NK-92 (cell line): Measurements from ENCODE around the gene CABP2.
"Not testable (repeated sequence)": the region's sequence is repeated elsewhere in the genome, so short reads cannot be mapped to it uniquely, and the experiment has no call there.

Source experiments
- DNase-seq: peaks from one replicate; lab custom pipeline; 2025; ENCODE audit not compliant: unreplicated experiment; lab: John Stamatoyannopoulos, UW

CABP2 gene

DNA sequence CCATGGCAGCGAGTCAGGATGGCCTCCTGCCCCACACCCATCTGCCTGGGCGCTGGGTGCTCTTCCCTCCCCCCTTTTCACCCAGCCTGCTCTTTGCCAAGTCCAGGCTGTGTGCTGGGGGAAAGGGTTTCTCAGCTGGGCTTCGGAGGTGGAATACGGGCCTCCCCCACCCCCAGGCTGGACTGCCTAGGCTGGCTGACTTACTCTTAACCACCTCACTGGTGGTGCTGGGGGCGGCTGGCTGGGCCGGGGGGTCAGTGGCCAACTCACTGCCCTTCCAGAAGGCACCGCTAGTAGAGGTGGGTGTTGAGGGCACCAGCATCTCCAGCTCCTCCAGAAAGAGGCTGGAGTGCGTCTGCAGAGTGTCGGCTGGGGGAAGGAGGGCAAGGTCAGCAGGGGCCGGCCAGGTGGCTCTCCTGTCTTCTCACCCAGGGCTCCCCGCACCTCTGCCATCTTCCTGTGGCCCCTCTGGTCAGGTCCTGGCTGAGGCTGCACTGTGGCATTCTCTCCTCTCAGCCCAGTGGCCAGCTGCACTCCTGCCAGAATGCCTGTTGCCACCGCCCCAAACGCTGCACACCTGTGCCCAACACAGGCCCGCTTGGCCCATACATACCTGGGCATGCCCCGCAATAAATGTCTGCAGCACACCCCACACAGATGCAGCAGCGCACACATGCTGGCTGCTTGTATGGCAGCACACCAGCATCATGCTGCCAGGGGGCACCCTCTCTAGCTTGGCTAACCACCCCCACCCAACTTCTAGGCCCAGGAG lies 27.8 kb downstream of the CABP2 start:
- DNase-seq = no peak

DNA sequence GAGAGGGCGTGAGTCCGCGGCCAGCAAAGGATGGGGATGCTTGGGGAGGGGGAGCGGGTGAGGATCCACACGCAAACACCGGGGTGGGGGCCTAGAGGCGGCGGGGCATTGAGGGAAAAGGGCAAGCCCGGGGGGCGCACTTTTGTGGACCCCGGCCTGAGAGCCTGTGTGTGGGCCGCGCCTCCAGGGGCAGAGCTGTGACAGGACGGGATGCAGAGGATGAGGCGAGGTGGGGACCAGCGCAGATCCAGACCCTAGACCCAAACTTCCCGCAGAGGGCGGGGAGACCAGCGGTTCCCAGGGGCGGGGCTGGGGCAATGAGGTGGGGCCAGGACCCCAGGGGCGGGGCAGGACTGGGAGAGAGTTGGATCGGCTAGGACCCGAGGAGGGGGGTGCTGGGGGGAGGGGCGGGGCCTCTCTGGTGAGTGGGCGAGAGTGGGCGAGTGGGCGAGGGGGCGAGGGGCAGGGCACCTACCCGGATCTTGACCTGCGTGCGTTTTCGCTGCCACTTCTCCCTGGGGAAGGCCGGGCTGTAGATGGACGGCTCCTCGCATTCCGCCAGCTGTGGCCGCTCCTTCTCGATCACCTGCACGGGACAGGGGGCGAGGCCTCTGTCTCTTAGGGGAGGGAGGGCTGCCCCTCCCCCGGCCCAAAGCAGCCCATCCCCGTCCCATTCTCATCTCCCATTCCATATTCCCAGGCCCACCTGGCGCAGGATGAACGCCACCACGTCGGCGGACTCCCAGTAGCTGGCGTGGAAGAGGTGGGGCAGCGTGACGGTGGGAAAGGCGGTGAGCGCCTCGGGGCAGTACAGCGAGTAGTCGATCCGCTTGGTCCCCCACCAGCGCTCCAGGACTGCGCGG lies 28.6 kb downstream of the CABP2 start:
- DNase-seq = no peak

DNA sequence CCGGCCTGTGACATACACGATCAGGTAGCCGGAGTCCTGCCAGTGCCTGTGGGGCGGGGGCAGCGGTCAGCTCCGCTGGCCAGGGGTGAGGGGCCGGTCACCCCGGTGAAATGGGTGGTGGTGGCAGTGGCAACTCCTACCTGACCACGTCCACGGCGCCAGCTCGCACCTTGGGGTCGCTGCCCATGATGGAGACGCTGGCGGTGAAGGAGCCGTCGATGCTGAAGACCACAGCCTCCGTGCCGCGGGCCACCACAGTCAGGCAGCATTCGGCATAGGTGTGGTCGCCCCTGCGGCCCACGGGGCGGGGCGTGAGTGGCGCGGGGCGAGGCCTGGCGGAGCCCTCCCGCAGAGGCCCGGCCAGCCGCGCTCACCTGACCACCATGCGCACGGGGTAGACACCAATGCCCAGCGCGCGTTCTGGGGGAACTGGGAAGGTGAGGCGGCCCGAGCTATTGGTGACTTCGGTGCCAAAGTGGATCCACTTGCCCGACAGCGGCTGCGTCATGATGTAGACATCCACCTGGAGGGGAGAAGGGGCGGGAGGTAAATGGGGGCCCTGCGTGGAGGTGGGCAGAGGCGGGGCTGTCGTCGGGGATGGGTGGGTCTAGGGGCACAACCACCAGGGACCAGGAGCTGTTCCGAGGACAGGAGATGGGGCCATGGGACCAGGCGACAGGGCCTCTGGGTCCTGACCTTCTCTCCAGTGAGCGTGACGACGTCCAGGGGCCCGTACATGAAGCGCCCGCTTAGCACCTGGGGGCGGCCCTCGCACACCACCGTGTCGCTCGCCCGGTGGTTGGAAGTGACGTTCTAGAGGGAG lies 29.5 kb downstream of the CABP2 start:
- DNase-seq = no peak

GRCh38 chr11:67492801-67493547 lies 30.3 kb downstream of the CABP2 start:
- DNase-seq = no peak

DNA sequence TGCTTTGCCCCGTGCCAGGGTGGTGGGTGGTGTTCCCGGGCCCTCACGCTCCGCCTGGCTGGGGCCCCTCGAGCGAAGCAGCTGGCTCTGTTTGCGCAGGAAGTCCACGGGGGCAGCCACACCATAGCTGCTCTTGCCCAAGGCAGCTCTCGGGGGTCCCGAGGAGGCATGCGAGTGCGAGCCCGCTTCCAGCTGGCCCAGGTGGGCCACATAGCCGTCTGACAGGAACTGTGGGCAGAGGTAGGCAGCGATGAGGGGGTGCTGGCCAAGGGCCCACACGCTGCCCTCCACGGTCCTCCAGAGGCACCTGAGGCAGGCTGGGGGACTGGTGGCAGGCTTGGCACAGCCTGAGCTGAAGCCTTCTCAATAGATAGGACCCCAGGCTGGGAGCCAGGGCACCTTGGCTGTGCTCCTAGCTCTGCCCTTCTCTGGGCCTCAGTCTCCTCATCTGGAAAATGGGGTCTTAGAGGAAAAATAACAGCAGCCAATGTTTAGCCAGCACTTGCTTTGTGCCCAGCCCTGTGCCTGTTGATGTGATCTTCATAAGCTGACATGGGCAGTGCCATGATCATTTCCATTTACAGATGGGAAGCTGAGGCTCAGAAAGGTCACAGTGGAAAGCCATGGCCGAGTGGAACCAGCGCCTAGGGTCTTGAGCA lies 31.0 kb downstream of the CABP2 start:
- DNase-seq = no peak

DNA sequence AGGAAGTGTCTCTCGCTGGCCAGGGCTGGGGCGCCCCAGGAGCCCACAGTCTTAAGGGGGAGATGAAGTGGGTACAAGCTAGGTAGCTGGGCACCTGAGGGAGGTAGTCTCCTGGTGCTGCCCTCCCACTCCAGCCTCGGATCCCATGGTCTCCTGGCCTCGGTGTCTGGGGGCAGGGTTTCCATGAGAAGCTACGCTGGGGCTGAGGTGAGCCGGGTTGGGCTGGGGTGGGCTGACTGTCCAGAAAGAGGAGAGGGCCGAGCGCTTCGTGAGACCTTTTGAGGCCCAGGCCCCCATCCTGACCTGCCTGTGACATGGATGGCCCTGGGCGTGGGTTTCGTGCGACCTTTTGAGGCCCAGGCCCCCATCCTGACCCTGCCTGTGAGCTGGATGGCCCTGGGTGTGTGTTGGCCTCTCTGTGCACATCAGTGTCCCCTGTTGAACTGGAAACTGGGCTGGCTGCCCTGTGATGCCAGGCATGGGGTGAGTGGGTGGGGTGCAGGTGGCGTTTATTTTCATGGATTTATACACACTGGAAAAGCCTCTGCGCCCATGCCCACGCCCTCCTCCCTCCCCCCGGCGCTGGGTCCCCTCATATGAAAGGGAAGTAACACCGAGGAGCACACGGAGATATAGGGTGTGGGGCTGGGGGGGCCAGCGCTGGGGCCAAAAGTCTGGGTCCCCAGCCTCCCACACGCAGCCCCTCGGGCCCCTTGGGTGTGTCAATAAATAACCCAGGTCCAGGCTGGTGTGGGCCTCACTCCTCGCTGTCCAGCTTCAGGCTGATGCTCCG lies 31.8 kb downstream of the CABP2 start:
- DNase-seq = no peak

GRCh38 chr11:67490727-67491065 lies 32.5 kb downstream of the CABP2 start:
- DNase-seq = no peak

DNA sequence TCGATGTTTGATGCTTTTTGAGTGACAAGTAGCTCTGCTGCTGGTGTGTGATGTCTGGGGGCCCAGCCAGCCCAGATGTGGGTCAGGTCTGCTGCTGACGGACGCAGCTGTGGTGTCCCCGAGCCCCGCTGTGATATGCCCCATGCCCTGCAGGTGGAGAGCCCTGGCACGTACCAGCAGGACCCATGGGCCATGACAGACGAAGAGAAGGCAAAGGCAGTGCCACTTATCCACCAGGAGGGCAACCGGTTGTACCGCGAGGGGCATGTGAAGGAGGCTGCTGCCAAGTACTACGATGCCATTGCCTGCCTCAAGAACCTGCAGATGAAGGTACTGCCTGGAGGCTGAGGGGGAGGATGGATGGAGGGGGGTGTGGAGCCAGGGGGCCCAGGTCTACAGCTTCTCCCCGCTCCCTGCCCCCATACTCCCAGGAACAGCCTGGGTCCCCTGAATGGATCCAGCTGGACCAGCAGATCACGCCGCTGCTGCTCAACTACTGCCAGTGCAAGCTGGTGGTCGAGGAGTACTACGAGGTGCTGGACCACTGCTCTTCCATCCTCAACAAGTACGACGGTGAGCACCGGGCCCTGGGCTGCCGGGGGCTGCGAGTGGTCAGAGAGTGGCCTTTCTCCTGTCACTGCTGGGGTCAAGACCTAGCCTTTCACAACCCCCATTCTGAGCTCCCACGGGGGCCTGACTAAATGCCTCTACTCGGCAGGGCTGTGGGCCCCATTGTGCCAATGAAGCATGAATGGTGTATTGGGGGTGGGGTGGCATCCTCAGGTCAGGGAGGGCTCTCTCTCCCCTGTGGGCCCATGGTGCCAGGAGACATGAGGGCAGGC lies 33.1 kb downstream of the CABP2 start:
- no peak for DNase-seq

- DNase-seq = no peak
These were observed 33.9 kb downstream of the CABP2 start for GRCh38 chr11:67489203-67489884.

GRCh38 chr11:67486481-67487195 lies 36.6 kb downstream of the CABP2 start:
- no peak for DNase-seq

DNA sequence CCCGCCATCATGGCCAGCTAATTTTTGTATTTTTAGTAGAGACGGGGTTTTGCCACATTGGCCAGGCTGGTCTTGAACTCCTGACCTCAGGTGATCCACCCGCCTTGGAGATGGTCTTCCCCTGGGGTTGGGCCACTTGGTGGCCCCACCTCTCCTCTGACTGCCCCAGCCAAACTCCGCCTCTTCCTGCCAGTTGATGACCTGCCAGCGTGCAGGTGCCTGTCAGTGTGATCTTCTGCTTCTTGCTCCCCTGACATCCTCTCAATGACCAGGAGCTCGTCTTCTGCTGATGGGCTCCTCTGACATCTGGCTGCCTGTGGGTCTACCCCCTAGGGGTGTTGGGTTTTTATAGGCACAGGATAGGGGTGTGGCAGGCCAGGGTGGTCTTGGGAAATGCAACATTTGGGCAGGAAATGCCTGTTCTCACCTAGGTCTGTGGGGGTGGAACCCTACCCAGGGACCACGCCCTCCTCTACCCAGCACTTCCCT lies 37.3 kb downstream of the CABP2 start:
- not testable (repeated sequence) for DNase-seq

DNA sequence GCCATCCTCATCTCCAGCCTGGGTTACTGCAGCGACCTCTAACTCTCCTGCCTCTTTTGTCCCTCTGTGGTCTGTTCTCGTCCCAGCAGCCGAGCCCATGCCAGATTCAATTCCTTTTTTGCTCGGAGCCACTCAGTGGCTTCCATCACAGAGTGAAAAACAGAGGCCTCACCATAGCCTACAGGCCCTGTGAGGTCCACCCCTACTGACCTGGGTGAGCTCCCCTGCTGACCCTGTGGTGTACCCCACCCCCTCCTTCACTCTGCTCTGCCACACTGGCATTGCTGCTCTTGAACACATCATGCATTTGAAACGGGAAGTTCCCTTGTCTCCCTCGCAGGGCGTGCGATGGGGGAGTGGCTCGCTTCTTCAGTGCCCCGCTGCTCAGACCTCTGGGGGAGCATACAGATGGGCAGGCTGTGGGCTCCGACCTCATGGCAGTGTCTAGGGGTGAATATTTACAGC lies 38.4 kb downstream of the CABP2 start:
- no peak for DNase-seq

DNA sequence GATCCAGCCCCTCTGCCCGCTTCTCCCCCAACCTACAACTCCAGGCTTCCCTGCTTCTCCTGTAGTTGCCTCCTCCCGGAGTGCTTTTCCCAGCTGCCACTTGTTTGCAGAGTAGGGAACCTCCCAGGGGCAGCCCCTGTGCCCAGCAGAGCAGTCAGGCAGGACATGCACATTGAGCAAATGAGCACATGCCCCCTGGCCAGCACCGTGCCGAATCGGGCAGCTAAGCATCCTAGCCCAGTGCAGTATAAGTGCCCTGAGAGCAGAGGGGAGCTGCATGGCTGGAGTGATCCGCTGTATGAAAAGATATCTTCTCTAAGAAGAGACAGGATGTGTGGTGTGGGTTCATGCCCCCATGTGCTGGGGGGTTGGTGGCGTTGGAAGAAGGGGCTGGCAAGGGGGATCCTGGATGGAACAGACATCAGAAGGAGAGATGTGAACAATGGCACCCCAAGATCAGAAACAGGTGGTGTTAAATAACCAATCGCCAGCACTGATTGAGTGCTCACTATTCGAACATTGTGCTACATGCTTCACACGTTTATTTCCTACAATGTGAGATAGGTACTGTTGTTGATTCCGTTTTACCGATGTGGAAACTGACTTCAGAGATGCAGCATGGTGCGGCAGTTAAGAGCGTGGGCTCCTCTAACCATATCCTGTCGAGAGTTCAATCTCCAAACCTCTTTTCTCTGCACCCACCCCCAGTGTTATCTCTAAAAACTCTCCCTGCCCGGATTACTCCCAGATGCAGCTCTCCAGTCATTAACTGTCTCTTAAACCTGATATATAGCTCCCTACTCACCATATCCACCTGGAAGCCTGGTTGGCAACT lies 39.2 kb downstream of the CABP2 start:
- no peak for DNase-seq

DNA sequence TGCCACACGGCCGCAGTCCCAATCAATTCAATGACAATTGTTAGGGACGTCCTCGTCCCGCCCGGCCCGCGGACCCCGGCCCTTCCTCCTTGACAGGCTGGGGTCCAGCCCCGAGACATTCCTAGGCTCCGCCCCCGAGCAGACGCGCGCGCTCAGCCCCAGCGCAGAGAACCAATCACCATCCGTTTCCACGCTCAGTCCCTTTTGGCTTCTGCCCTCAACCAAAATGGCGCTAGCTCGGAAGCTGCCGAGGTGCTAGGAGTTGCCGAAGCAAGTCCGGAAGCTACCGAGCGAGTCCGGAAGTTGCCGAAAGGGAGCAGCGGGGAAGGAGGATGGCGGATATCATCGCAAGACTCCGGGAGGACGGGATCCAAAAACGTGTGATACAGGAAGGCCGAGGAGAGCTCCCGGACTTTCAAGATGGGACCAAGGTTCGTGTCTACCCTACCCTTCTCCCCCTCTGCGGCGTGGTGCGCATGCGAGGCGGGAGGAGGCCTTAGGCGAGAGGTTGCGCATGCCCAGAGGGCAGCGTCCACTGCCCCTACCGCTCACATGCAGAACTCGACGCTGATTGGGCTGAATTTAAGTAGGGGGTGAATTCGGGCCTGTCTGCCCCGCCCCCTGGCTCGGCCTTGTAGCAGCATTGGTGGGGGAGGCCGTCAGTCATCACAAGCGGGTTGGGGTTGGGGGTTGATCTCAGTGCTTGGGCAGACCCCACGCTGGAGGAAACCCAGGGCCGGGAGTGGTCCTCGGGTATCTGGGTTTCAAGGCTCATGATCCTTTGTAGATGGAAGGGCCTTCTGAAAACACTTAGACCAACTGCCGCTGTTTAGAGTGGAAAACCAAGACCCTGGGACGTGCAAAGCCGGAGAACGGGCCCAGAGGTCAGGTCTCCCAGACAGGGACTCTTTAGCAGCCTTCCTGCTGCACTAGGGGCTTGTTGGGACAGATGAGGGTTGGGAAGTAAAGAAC lies 40.1 kb downstream of the CABP2 start, which contains the start of gene AIP:
Gene AIP (plus strand): TSS at position 200 of the 972 bp plus-strand sequence. CDS start 133 bp downstream, at position 333.
- peak; percentile 76 for DNase-seq

DNA sequence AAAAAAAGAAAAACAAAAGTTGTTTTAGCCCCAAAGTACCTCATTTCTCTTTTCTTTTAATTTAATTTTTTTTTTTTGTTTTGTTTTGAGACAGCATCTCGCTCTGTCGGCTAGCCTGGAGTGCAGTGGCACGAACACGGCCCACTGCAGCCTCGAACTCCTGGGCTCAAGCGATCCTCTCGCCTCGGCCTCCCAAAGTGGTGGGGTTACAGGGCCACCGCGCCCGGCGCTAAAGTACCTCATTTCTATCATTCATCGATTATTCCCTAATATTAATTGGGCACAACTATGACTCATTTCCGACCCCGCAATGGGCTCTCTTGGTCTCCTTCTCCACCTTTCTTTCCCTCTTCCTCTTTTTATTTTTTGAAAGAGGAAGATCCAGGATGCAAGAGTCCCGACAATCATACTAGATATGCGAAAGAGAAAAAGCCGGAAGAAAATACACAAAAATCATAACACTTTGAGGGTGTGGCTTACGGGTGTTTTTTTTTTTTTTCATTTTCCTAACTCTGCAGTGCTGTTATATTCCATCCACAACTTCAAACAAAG lies 40.9 kb downstream of the CABP2 start:
- DNase-seq = no peak
